Activated naive CD8-positive, alpha-beta T cell treated with anti-CD3 and anti-CD28 coated beads, Interleukin-2, amount 50 U/mL, for 16 hours (primary cell): Measurements from ENCODE around the gene ESM1.

Experiments
- DNase-seq: peaks from one replicate; pipeline ENCODE4 v3.0.0-alpha.2; 2020; ENCODE audit warnings: low read depth, low spot score

The ESM1 gene

GRCh38 chr5:54986269-54986654 lies 869 bp upstream of the ESM1 start:
- no peak for DNase-seq

DNA sequence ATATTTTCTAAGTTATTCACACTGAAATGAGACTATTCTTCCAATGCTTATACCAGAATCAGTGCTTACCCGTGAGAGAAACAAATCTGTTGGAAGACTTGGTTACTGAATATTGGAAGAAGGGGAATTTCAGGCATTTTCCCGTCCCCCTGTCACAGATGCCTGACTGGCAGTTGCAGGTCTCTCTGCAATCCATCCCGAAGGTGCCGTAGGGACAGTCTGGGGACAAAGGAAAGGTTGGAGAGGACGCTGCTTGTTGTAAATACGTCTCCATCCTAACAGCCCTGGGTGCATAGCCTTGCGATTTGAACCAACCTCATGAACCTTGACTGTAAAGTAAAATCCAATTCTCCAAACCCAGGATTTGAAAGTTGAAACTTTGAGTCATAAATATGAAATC lies 3.5 kb downstream of the ESM1 start:
- DNase-seq, result no peak

- DNase-seq, result no peak
These were observed 9.7 kb downstream of the ESM1 start for GRCh38 chr5:54975701-54976100.

DNA sequence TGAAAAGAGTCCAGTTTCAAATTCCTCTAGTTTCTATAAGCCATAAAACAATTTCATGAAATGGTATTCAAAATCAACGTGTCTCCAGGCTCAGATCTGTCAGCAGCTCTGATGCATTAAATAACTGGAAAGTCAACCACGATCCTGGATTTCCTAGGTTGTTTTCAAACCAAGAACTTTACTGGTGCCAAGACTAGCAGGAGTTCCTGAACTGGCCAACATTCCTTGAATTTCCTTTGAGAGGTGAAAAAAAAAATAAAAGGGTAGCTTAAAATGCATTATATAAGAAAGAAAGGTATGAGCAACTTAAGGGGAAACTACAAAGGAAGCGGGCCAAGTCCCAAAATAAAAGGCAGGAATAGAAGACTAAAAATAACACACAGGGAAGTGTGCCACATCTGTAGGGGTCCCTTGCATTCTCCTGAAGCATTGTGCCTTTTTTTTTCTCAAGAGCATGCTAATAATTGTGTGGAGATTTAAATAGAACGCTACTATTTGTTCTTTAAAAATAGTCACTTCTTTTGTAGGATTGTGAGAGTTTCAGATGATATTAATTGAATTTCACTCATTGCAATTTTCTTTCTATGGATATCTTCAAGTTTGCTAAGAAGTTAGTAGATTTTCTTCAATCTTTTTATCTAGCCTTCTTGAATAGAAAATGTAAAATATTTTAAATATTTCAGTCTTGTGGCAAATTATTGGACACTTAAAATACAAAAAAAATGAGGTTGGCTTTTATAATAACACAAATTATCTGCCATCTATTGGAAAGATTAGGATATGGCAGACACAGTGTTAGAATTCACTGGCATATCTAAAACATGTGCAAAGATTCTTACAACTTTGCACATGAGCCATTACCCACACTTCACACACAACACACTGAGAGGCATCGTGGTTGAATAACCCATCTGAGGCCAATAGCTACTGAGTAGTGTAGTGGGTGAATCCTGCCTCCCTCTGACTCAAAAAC lies 15.3 kb downstream of the ESM1 start:
- DNase-seq, result no peak

DNA sequence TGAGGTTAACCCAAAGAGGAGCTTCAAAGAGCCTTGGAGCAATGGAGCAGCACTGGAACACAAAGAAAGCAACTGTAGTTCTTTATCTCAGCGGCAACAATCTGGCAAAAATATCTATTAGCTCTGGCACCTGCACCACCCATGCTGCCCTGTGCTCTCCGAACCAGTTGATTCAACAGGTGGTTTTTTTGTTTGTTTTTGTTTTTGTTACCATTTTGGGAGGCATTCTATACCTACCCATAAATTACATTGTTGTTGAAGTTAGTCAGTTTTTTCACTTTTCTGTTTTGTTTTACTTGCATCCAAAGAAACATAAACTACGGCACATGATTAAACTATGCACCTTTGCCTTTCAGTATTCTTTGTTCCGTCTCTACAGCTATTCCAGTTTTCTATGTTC lies 16.2 kb downstream of the ESM1 start:
- no peak for DNase-seq

DNA sequence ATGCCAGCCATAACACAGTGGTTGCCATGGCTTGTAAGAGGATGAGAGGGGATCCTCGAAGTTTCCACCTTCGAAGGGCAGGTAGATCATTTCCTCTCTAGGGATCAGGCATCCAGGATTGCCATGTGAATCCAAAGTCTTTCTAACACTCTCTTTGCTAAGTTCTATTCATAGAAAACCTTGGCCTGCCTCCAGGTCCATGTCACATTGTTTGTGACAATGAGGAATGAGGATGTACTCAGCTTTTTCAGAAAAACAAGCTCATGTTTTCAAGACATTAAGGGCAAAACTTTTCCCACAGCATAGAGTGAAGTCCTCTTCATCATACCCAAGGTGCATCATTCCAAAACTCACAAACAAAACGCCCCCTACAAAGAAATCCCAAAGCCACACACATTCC lies 19.6 kb downstream of the ESM1 start:
- no peak for DNase-seq

DNA sequence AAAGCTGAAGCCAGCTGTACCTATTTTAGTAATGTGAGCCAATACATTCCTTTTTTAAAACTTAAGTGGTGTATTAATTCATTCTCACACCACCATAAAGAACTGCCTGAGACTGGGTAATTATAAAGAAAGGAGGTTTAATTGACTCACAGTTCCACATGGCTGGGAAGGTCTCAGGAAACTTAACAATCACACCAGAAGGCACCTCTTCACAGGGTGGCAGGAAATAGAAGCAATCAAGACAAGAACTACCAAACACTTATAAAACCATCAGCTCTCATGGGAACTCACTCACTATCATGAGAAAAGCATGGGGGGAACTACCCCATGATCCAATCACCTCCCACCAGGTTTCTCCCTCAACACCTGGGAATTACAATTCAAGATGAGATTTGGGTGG lies 21.0 kb downstream of the ESM1 start:
- DNase-seq, result no peak

DNA sequence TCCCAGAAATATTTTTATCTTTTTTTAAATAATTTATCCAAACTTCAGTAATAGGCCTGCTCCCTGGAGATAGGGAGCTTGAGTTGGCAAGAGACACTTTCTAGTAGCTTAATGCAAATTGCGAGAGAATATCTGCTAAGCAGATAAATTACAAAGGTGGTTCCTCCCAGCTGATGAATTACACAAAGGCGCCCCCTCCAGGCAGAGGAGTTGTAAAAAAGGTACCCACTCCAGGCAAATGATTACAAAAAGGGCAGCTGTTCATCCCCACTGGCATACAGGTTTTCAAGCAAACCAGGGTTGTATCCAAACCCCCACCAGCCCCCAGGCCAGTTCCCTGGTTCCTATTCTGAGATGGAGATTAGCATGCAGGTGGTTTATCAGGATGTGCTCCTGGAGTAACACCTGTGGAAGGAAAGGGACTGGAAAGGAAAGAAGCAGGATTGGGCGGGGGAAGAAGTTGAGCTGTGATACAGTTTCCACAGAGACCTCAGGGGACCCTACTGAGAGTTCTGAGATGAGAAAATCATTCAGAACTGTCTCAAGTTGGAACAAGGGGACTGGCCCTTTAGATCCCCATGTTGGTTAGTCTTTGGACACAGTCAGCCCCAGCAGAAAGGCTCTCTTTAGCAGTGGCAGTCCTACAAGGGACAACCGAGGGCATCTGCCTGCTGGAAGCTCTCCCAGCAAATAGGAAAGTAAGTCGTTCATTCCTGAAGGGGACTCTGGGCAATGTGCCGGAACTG lies 25.5 kb downstream of the ESM1 start:
- no peak for DNase-seq

GRCh38 chr5:54956922-54957321 lies 28.5 kb downstream of the ESM1 start:
- no peak for DNase-seq

GRCh38 chr5:54947187-54947586 lies 38.2 kb downstream of the ESM1 start:
- DNase-seq, result no peak

GRCh38 chr5:54946306-54946819 lies 39.0 kb downstream of the ESM1 start:
- DNase-seq, result no peak

- peak; percentile 3 for DNase-seq
These were observed 41.0 kb downstream of the ESM1 start for GRCh38 chr5:54944364-54944763.

DNA sequence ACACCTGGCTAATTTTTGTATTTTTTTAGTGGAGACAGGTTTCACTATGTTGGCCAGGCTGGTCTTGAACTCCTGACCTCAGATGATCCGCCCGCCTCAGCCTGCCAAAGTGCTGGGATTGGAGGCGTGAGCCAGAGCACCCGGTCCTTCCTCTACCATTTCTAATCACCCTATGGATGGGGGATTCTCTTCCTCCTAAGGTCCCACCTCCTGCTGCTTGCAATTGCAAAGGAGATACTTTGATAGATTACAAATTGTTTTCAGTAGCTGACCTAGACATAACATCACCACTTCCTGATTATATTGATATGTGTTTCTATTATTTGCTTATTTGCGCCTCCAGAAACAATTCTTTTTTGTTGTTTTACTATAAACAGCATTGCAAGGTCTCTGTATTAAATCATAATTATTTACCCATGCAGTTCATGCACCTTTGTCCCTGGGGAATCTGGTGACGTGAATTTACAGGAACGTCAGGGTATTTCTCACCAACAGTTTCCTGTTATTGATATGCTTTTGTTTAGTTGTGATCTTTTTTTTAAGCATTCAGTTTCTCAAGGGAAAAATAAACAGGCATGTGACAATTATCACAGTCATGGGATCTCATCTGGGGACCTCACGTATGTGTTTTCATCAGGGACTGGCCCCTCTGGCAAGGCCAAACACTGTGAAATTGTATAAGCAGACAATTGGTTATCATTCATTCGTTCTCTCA lies 43.2 kb downstream of the ESM1 start:
- no peak for DNase-seq

GRCh38 chr5:54936201-54936600 lies 49.2 kb downstream of the ESM1 start:
- DNase-seq, result no peak

DNA sequence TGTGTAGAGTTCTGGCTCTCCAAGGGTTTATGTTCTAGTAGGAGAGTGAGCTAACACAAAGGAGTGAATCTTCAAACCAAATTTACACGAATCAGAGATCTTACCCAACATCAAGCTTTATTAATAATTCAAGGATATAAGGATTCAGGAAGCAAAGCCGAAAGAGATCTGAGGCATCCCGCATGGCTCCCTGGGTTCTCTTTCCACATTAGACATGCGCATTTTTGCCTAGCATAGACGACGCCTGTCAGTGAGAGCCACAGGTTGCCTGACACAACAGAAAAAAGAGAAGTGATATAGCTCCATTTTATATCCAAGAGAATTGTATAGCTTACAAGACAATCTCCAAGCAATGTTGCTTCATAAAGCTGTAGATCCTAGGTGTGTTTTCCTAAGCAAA lies 52.6 kb downstream of the ESM1 start:
- DNase-seq, result no peak

DNA sequence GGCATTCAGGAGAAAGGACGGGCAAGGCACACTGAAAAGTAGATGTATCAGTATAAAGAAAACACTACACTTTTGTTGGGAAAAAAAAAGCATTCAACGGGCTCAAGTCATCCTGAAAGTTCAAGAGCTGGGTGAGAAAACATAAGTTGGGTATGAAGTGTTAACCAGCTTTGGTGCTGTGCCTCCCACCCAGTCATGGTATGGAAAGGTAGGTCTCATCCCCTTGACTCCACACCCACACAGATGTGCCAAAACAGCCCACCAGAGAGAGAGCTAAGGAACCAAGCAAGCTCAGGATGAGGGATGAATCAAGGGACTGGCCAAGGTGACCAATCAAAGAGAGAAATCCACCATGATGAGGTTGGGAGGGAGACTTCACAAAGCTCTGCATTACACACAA lies 54.7 kb downstream of the ESM1 start:
- no peak for DNase-seq
